ENCODE data around the gene PCNX1.

Gene PCNX1

DNA sequence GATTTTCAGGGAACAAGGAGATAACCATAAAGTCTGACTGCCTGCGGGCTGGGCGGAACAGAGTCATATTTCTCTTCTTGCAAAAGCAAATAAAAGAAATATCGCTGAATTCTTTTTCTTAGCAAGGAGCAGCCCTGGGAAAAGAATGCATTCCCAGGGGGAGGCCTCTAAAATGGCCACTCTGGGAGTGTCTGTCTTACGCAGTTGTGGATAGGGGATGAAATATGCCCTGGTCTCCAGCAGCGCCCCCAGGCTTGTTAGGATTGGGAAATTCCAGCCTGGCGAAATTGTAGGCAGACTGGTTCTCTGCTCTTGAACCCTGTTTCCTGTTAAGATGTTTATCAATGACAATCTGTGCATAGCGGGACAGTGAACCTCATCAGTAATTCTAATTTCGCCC lies 40.5 kb downstream of the PCNX1 start:
- no peak for DNase-seq (ENCODE audit: low spot score)
- ChIA-PET POLR2A (ENCODE audit: low non-redundant PET) (no interaction called here), CTCF (no interaction called here)
- TF ChIP-seq, protein P1, sequence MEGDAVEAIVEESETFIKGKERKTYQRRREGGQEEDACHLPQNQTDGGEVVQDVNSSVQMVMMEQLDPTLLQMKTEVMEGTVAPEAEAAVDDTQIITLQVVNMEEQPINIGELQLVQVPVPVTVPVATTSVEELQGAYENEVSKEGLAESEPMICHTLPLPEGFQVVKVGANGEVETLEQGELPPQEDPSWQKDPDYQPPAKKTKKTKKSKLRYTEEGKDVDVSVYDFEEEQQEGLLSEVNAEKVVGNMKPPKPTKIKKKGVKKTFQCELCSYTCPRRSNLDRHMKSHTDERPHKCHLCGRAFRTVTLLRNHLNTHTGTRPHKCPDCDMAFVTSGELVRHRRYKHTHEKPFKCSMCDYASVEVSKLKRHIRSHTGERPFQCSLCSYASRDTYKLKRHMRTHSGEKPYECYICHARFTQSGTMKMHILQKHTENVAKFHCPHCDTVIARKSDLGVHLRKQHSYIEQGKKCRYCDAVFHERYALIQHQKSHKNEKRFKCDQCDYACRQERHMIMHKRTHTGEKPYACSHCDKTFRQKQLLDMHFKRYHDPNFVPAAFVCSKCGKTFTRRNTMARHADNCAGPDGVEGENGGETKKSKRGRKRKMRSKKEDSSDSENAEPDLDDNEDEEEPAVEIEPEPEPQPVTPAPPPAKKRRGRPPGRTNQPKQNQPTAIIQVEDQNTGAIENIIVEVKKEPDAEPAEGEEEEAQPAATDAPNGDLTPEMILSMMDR (conservative IDR thresholded peaks at IDR 0.05; ENCODE audit: low read depth), result no peak
- no peak overlapping the region for H3K27ac ChIP-seq

DNA sequence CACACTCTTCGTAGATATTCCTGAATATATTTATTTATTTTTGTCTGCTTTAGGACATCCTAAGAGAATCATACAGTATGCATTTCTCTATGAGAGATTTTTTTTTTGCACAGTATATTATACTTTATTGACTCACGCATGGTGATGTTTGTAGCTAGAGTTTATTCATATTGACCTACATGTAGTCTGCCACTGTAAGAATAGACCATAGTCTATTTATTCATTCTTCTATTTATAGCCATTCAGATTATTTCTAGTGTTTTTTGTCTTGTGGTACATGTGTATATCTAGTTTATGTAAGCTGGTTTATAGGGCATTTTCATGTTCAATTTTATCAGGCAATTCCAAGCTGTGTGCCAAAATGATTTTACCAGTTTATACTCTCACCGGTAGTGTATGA lies 45.2 kb downstream of the PCNX1 start:
- CTCF ChIA-PET, result interaction anchor here (0.6 to 0.9 kb wide), 3 partner anchors 45 to 978 kb away, joined by 3 to 5 read pairs (median 3); partner anchors contain the start of gene PCNX1
- H3K27ac ChIP-seq, result no peak overlapping the region
- TF ChIP-seq, protein P1 (conservative IDR thresholded peaks at IDR 0.05; ENCODE audit: low read depth), result no peak
- POLR2A ChIA-PET (ENCODE audit: low non-redundant PET), result interaction anchor here (0.8 kb wide), 1 partner anchor 45 kb away, joined by 4 read pairs; the partner anchor contains the start of gene PCNX1
- no peak for DNase-seq (ENCODE audit: low spot score)

DNA sequence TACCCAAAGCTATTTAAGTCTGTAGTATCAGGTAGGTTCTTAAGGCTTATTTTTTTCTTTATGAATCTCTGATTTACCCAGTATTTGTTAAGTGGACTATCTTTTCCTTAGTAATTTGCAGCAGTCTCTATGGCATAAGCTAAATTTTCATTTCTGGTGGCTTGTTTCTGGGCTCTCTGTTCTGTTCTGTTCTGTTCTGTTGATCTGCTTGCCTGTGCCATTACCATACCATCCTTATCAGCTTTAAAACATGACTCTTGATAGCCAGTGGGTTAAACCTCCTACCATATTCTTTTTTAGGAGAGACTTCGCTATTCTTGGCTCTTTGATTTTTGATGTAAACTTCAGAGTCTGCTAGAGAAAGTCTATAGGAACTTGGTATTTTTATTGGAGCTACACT lies 46.8 kb downstream of the PCNX1 start:
- DNase-seq (ENCODE audit: low spot score), result no peak
- no peak overlapping the region for H3K27ac ChIP-seq
- TF ChIP-seq, protein P1 (conservative IDR thresholded peaks at IDR 0.05; ENCODE audit: low read depth), result no peak
- ChIA-PET POLR2A (ENCODE audit: low non-redundant PET) (no interaction called here), CTCF (no interaction called here)

DNA sequence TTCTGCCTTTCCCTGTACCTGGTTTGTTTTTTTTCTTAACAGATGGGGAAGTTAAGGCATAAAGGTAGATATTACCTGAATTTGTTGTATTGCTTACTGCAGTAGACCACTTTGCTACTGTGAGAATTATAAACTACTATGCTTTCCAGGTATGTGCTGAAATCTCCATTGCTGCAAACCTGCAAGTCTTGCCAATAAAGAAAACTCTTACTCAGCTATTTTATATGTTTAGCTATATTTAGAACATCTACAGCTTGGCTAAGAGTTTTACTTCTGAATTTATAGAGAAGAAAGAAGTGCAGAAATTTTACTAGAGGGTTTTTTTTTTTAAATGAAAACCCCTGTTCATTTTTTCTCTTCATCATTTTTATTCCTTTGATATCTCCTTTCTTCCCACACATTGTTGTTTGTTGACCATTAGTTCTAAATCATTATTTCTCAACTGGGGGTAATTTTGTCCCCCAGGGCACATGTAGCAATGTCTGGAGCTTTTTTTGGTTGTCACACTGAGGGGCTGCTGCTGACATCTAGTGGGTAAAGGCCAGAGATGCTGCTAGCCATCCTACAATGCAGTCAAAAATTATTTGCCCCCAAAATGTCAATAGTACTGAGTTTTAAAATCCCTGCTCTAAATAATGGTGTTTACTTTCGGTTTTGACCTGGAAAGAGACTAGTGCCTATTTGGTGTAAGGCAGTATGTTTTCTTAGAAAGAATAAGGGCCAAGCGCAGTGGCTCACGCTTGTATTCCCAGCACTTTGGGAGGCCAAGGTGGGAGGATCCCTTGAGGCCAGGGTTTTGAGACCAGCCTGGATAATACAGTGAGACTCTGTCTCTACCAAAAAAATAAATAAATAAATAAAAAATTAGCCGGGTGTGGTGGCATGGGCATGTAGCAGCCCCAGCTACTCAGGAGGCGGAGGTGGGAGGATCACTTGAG lies 48.6 kb downstream of the PCNX1 start:
- ChIA-PET POLR2A (ENCODE audit: low non-redundant PET) (no interaction called here), CTCF (interaction anchor here (0.6 to 0.8 kb wide), 6 partner anchors 49 to 1253 kb away, joined by 3 to 6 read pairs (median 4); partner anchors contain the start of gene PCNX1)

DNA sequence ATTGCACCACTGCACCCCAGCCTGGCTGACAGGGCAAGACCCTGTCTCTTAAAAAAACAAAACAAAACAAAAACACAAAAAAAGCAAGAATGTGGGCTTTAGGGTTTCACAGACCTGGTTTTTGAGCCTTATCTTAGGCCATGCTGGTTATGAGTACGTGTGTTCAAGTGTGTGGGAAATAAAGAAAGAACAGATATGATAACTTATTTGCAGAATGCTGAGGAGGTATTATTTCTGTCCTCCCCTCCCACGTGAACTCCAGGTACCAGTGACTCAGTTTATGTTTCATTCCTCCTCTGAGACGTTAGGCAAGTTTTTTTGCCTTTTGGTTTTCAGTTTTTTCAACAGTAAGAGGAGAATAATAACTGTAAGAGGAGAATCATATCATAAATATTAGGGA lies 49.3 kb downstream of the PCNX1 start:
- DNase-seq (ENCODE audit: low spot score), result no peak
- TF ChIP-seq, protein P1 (conservative IDR thresholded peaks at IDR 0.05; ENCODE audit: low read depth), result no peak
- no peak overlapping the region for H3K27ac ChIP-seq
- CTCF ChIA-PET, result interaction anchor here (0.6 kb wide), 1 partner anchor 134 kb away, joined by 4 read pairs; no protein-coding TSS in a partner anchor
- POLR2A ChIA-PET (ENCODE audit: low non-redundant PET), result no interaction called here

More for the DNA sequence above, 48.6 kb downstream of the PCNX1 start:
- H3K27ac ChIP-seq, result no peak overlapping the region
- peak; percentile 4 for DNase-seq (ENCODE audit: low spot score)
- TF ChIP-seq, protein P1 (conservative IDR thresholded peaks at IDR 0.05; ENCODE audit: low read depth), result peak; percentile 69

DNA sequence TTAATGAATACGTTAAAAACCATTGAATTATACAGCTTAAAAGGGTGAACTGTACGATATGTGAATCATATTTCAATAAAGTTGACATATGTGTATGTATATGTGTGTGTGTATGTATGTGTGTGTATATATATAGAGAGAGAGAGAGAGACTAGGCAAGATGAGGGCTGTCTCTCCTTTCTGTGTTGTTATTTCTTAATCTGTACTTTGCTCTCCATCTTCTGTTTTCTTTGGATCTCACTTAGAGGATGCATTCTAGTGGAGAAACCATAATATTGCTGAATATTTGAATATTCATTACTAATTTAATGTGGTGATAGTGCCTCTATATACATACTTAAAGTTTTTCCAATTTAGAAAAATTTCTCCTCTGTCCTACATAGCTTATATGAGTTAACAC lies 50.5 kb downstream of the PCNX1 start:
- ChIA-PET POLR2A (ENCODE audit: low non-redundant PET) (no interaction called here), CTCF (interaction anchor here (0.6 to 0.7 kb wide), 2 partner anchors 23 to 50 kb away, joined by 3 to 4 read pairs; partner anchors contain the start of gene PCNX1)
- H3K27ac ChIP-seq, result no peak overlapping the region
- no peak for DNase-seq (ENCODE audit: low spot score)
- TF ChIP-seq, protein P1 (conservative IDR thresholded peaks at IDR 0.05; ENCODE audit: low read depth), result no peak

Measured in RWPE1 (cell line).